HepG2 (cell line): ENCODE results near the gene RPL37A.

ENCODE experiments used
- FUBP1 ChIP-seq: sonication (generic); formaldehyde crosslinking; IDR thresholded peaks from 2 replicates; pipeline ENCODE4 v1.5.1; 2020; ENCODE audit warnings: missing genetic modification reagents, mild to moderate bottlenecking, borderline replicate concordance
- IRF9 ChIP-seq: sonication (generic); formaldehyde crosslinking; IDR thresholded peaks from 2 replicates; pipeline ENCODE4 v1.8.0; 2022; ENCODE audit warnings: missing genetic modification reagents, mild to moderate bottlenecking, borderline replicate concordance
- POLR2AphosphoS2 ChIP-seq: IDR thresholded peaks from 2 replicates; pipeline ENCODE4 v1.6.1; 2011; ENCODE audit warnings: low read depth, low read length, improper control_type of control experiment
- PRDM15 ChIP-seq: sonication (generic); formaldehyde crosslinking; IDR thresholded peaks from 2 replicates; pipeline ENCODE4 v1.4.0; 2020; ENCODE audit warnings: missing genetic modification reagents
- TAF1 ChIP-seq: sonication (generic); formaldehyde crosslinking; IDR thresholded peaks from 2 replicates; pipeline ENCODE4 v1.4.0; 2020; ENCODE audit warnings: missing genetic modification reagents
- YY1 ChIP-seq: IDR thresholded peaks from 2 replicates; pipeline ENCODE4 v1.6.1; 2011; ENCODE audit warnings: low read length, low read depth, moderate library complexity, mild to moderate bottlenecking; ENCODE audit not compliant: insufficient read depth, insufficient replicate concordance
- TF ChIP-seq, protein P1 (sequence below), 2 experiments: sonication (generic) in 1 of 2; formaldehyde crosslinking in 1 of 2; IDR thresholded peaks; 2 replicates each; pipeline versions ENCODE4 v1.5.1 to v1.6.1; 2011 to 2020; ENCODE audit warnings: borderline replicate concordance in 1 of 2, low read depth in 1 of 2, low read length in 1 of 2, mild to moderate bottlenecking in 1 of 2, missing genetic modification reagents in 1 of 2, moderate library complexity in 1 of 2
- TF ChIP-seq, protein P2 (sequence below): sonication (generic); formaldehyde crosslinking; conservative IDR thresholded peaks from 2 replicates; pipeline ENCODE4 v1.5.0; 2020; ENCODE audit warnings: missing genetic modification reagents
- TF ChIP-seq, protein P3 (sequence below): sonication (generic); formaldehyde crosslinking; IDR thresholded peaks from 2 replicates; pipeline ENCODE4 v1.4.0; 2020; ENCODE audit warnings: missing genetic modification reagents, borderline replicate concordance

- TF ChIP-seq FUBP1 (no peak), POLR2AphosphoS2 (no peak), YY1 (no peak), IRF9 (no peak), TAF1 (CRISPR knock-in tag) (no peak), PRDM15 (no peak)
- TF ChIP-seq, protein P1, sequence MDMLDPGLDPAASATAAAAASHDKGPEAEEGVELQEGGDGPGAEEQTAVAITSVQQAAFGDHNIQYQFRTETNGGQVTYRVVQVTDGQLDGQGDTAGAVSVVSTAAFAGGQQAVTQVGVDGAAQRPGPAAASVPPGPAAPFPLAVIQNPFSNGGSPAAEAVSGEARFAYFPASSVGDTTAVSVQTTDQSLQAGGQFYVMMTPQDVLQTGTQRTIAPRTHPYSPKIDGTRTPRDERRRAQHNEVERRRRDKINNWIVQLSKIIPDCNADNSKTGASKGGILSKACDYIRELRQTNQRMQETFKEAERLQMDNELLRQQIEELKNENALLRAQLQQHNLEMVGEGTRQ (IDR thresholded peaks at IDR 0.05; ENCODE audit: low read depth, low read length), result no peak
- TF ChIP-seq, protein P1 (CRISPR knock-in tag; IDR thresholded peaks at IDR 0.05; ENCODE audit: borderline replicate concordance), result no peak
- TF ChIP-seq, protein P2, sequence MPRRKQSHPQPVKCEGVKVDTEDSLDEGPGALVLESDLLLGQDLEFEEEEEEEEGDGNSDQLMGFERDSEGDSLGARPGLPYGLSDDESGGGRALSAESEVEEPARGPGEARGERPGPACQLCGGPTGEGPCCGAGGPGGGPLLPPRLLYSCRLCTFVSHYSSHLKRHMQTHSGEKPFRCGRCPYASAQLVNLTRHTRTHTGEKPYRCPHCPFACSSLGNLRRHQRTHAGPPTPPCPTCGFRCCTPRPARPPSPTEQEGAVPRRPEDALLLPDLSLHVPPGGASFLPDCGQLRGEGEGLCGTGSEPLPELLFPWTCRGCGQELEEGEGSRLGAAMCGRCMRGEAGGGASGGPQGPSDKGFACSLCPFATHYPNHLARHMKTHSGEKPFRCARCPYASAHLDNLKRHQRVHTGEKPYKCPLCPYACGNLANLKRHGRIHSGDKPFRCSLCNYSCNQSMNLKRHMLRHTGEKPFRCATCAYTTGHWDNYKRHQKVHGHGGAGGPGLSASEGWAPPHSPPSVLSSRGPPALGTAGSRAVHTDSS (CRISPR knock-in tag), result no peak
- TF ChIP-seq, protein P3, sequence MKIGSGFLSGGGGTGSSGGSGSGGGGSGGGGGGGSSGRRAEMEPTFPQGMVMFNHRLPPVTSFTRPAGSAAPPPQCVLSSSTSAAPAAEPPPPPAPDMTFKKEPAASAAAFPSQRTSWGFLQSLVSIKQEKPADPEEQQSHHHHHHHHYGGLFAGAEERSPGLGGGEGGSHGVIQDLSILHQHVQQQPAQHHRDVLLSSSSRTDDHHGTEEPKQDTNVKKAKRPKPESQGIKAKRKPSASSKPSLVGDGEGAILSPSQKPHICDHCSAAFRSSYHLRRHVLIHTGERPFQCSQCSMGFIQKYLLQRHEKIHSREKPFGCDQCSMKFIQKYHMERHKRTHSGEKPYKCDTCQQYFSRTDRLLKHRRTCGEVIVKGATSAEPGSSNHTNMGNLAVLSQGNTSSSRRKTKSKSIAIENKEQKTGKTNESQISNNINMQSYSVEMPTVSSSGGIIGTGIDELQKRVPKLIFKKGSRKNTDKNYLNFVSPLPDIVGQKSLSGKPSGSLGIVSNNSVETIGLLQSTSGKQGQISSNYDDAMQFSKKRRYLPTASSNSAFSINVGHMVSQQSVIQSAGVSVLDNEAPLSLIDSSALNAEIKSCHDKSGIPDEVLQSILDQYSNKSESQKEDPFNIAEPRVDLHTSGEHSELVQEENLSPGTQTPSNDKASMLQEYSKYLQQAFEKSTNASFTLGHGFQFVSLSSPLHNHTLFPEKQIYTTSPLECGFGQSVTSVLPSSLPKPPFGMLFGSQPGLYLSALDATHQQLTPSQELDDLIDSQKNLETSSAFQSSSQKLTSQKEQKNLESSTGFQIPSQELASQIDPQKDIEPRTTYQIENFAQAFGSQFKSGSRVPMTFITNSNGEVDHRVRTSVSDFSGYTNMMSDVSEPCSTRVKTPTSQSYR (CRISPR knock-in tag), result no peak
These were observed 18.2 kb downstream of the RPL37A start for GRCh38 chr2:216516730-216517350.
